ENCODE data around the gene DESI2. TPM values are rescaled to one million over a fixed set of nuclear protein-coding genes. Genes with fewer than 3 reads are reported as not detected.

DESI2 gene
- total RNA-seq, result 30.3 TPM
- long read RNA-seq, full-length matches to known transcripts, result 4 of 19 reads
- long read RNA-seq, partial matches to known transcripts, result 0 of 19 reads
- long read RNA-seq, other reads (novel, unspliced or antisense), result 15 of 19 reads

DNA sequence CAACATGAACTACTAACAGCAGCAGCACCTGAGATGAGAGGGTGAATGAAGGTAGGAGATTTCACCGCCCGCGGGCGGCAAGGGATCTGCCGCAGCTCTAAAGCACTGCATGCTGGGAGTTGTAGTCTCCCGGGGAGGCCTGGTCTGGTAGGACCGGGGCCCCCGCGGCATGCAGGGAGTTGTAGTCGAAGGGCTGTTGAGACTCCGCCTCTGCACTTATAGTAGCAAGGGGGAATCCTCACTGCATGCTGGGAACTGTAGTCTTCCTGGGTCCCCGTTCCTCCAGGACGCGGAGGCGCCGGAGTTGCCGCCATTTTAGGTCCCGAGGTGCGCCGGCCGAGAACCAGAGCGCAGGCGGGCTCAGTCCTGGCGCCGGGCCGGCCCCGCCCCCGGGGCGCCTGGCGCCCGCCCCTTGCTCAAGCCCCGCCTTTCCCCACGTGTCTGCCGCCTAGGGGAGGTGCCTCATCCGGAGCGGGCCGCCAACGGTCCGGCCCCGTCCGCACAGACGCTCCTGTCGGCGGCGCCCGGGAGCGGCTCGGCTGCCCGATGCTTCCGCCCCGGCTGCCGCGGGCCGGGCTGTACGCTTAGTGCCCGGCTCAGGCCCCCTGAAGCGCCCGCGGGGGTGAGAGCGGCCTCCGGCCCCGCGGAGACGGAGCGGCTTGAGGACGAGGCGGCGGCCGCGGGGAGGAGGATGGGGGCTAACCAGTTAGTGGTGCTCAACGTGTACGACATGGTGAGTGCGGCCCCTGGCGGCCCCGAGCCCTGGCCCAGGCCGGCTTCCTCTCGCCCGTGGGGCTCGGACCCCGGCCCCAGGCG lies at the start of gene DESI2:
DESI2 (plus strand) TSS at position 504 of the 816 bp plus-strand sequence; CDS start at position 692, 188 bp downstream.
- DNase-seq (ENCODE audit: low spot score), result peak; percentile 98

DNA sequence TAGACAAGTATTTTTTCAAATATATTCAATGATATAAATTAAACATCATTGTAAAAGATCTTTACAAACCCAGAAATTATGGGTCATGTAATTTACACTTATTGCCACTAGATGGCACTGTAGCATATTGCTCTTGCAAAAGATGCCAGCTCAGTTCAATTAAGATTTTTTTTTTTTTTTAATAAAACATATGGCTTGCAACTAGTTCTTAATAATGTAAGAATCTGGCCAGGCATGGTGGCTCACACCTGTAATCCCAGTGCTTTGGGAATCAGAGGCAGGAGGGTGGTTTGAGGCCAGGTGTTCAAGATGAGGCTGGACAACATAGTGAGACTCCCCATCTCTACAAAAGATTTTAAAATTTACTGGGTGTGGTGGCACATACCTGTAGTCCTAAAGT lies 49.4 kb upstream of the DESI2 start:
- no peak for DNase-seq (ENCODE audit: low spot score)

DNA sequence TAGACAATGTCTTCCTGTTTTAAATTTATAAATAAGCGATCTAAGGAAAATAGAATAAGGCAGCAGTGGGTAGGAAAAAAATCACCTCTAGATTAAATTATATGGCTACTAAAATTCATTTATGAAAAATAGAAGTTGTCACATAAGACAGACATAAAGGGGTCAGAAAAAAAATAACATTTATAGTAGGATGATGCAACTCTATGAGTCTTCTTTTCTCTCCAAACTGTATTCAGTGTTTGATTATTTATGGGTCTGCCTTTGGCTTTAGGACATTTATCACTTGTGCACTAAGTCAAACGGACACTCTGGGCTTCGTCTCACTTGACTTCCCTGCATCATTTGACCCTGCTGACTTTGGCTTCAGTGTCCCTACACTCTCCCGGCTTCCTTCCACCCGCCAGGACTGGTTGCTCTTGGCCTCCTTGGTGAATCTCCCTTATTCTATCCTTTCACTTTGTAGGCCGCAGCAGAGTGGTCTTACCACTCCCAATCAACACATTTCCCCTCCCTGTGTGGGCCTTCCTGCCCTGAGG lies 47.0 kb upstream of the DESI2 start:
- DNase-seq (ENCODE audit: low spot score), result no peak

GRCh38 chr1:244614113-244614836 lies 38.7 kb upstream of the DESI2 start:
- DNase-seq (ENCODE audit: low spot score), result no peak

DNA sequence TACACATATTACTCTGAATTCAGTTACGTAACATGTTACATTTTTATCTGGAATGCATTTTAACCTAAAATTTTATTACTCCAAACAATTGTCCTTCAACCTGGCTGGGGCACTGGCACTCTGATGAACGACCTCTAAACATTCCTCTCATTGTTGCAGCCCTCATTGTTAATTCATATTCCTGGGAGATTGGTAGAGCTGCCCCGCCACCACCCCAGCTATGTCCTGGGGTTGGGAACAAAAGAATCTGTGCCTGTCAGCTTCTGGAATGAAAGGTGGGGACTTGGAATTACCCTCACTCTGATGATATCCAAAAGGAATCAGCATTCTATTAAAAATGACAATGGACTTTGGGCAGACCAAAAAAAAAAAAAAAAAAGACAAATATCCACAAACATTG lies 38.0 kb upstream of the DESI2 start:
- DNase-seq (ENCODE audit: low spot score), result no peak

GRCh38 chr1:244615301-244615700 lies 37.6 kb upstream of the DESI2 start:
- DNase-seq (ENCODE audit: low spot score), result no peak

GRCh38 chr1:244626709-244627108 lies 26.2 kb upstream of the DESI2 start:
- DNase-seq (ENCODE audit: low spot score), result no peak

DNA sequence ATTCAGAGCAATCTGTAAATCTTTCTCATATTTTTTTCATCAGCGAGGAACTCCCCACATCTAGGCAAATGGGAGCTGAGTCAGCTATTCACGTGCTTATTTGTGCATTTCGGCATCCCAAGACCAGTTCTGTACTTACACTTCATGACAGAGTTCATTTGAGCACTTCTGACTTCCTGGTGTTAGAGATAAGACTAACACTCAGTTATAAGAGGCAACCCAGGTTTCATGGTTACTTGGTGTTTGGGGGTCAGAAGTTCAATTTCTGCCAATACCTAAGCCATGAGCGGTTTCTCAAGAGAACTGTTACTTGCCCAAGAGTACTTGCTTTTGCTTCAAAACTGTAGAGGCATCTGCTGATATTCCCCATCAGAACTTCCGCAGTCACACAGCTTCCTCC lies 24.1 kb upstream of the DESI2 start:
- no peak for DNase-seq (ENCODE audit: low spot score)

- DNase-seq (ENCODE audit: low spot score), result no peak
These were observed 19.8 kb upstream of the DESI2 start for GRCh38 chr1:244633140-244633539.

- no peak for DNase-seq (ENCODE audit: low spot score)
These were observed 18.4 kb upstream of the DESI2 start for GRCh38 chr1:244634546-244634945.

DNA sequence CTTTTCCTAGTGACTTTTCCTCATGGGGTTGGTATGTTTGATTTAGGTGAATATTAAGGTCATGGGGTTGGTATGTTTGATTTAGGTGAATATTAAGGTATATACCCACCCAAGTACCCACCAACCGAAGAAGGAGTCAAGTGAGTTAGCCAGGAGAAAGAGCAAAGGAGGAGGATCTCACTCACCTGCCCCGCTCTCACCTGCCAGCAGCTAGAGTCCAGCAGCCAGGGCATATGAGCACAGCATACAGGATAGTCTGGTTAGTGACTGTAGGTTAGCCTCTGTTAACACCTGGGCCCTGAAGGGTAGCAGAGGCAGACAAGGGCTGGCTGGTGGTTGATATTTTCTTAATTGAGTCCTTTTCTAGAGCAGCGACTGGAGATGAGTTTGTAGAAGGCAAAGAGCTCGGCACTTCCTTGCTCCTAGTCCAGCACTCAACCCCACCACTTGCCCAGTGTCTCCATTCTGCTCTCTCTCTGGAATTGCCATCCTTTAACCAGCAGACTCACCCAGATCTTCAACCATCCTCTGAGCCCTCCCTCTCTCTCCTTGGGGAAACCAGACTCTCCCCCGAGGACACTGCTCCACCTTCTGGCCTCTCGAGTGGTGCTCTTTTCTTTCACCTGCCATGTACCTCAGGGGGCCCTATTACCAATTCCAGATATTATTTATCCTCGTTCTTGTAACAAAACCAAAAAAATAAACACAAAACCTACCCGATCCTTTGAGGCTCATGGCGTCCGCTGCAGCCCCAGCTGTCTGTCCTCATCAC lies 16.3 kb upstream of the DESI2 start:
- DNase-seq (ENCODE audit: low spot score), result no peak

GRCh38 chr1:244639561-244639960 lies 13.4 kb upstream of the DESI2 start:
- DNase-seq (ENCODE audit: low spot score), result no peak

DNA sequence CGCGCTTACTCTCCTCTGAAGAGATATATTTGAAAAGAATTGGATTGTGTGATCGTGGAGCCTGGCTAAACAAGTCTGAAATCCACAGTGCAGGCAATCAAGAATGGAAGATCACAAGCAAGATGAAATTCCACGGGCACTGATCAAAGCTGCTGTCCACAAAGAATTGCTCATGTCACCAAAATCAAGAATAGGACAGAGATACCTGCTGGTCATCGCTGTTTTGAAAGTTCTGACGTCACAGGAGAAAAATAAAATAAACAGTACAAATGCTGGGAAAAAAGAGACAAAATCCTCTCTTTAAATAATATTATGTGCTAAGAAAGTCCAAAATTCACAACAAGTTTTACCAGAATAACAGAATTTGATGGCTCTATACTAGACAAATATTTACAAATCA lies 12.0 kb upstream of the DESI2 start:
- no peak for DNase-seq (ENCODE audit: low spot score)

- no peak for DNase-seq (ENCODE audit: low spot score)
These were observed 10.4 kb upstream of the DESI2 start for GRCh38 chr1:244642526-244642925.

- no peak for DNase-seq (ENCODE audit: low spot score)
These were observed 9.9 kb upstream of the DESI2 start for GRCh38 chr1:244642988-244643387.

DNA sequence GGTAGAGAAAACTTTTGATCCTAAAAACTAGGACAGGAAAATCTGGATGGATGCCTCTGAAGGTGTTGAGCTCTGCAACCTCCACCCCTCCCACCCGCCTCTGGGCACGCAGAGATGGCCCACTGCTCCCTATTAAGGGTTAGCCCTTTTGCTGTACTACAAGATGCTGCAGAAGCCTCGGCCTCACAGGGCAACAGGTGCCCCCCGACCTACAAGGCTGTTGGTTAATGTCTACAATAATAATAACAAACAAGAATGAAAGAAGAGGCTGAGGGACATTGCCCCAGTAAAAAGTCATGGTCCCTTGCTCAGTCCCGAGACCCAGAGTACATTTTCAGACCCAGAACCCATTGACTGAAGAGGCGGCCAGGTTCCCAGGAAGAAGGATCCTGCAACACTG lies 7.5 kb upstream of the DESI2 start:
- DNase-seq (ENCODE audit: low spot score), result no peak

GRCh38 chr1:244645890-244646289 lies 7.0 kb upstream of the DESI2 start:
- no peak for DNase-seq (ENCODE audit: low spot score)

- DNase-seq (ENCODE audit: low spot score), result no peak
These were observed 5.1 kb upstream of the DESI2 start for GRCh38 chr1:244647819-244648218.

DNA sequence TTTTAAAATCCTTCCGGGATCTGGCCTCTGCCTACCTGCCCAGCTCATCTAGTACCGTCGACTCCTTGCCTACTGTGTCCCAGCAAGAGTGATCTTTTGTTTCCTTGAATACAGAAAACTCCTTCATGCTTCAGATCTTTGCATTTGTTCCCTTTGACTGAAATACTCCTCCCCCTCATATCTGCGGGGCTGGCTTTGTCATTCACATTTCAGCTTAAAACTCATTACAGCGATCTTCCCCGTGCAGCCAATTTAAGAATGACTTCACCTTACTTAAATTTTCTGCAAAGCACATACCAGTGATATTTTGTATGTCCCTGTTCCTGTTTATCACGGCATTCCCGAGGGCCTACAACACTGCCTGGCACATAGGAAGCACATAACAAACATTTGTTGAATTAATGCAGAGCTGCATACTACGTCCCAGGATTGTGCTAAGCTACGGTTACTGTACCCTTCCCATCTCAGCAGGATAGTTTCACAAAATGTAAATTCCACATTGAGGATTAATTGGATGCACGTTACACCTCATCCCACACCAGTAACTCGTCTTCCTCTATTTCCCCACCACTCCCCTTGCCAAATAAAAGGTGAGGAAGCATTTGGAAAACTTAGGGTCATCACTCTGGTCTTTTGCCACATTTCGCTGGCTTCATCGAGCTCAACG lies 837 bp upstream of the DESI2 start:
- no peak for DNase-seq (ENCODE audit: low spot score)

DNA sequence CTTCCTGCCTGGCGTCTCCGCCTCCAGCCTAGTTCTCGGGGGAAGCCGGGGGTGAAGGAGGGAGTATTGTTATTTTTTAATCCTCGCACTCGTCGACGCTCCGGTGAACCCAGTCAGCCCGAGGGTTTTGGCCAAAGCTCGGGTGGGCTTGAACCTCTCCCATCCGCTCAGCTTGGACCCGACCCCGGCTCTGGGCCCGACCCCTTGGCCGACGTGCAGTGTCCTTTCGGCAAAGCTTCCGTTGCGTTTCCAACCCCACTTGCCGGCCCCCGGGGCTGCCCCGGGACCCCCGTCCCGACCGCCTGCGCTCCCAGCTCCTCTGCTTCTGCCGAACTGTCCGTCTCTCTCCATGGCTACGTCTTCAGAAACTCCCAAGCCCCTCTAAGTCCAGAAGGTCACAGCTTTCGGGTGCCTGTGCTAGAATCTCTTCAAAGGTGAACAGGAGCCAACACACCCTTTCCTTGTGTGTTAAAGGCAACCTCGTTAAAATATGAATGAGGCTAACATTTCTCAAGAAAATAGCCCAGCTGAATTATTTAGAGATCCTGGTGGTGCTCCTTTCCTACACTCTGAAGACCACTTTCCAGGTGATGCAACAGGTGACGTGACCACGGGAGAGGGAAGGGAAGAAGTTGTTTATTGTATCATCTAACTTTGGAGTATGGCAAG lies 647 bp downstream of the DESI2 start:
- DNase-seq (ENCODE audit: low spot score), result no peak
